AG10803 (cell line): ENCODE data around the gene LY6G6D.

Experiments
- DNase-seq: peaks from one replicate; pipeline ENCODE4 v3.0.0; 2010; ENCODE audit warnings: low read depth
- H3K4me3 ChIP-seq: 2 replicates; pipeline ENCODE4 v1.5.1; 2011; ENCODE audit warnings: mild to moderate bottlenecking, low read length, control low read depth
- CTCF ChIP-seq: conservative IDR thresholded peaks from 2 replicates; pipeline ENCODE4 v1.5.1; 2011; ENCODE audit warnings: mild to moderate bottlenecking, low read length, control low read depth, inconsistent platforms

LY6G6D gene

GRCh38 chr6:31744422-31744821, 29.3 kb downstream of the LY6G6D start:
- DNase-seq = no peak
- no peak for TF ChIP-seq CTCF
- no peak overlapping the region for H3K4me3 ChIP-seq

- H3K4me3 ChIP-seq = no peak overlapping the region
- no peak for TF ChIP-seq CTCF
- no peak for DNase-seq
These were observed 34.3 kb downstream of the LY6G6D start for GRCh38 chr6:31749301-31750036.

GRCh38 chr6:31750411-31751022, 35.4 kb downstream of the LY6G6D start:
- DNase-seq = no peak
- no peak overlapping the region for H3K4me3 ChIP-seq
- no peak for TF ChIP-seq CTCF

GRCh38 chr6:31752739-31753319, 37.7 kb downstream of the LY6G6D start:
- DNase-seq = peak; percentile 65
- no peak overlapping the region for H3K4me3 ChIP-seq

GRCh38 chr6:31758281-31758680, 43.1 kb downstream of the LY6G6D start:
- no peak overlapping the region for H3K4me3 ChIP-seq
- TF ChIP-seq CTCF = no peak
- no peak for DNase-seq

More at GRCh38 chr6:31752739-31753319, 37.7 kb downstream of the LY6G6D start:
- TF ChIP-seq CTCF = no peak

- TF ChIP-seq CTCF = no peak
- DNase-seq = no peak
These were observed 45.6 kb downstream of the LY6G6D start for GRCh38 chr6:31760790-31761189.

GRCh38 chr6:31761343-31761742, 46.2 kb downstream of the LY6G6D start:
- no peak for TF ChIP-seq CTCF
- no peak overlapping the region for H3K4me3 ChIP-seq
- no peak for DNase-seq

More at GRCh38 chr6:31760790-31761189, 45.6 kb downstream of the LY6G6D start:
- no peak overlapping the region for H3K4me3 ChIP-seq
